NCI-H69 (cell line): Measurements from ENCODE around the gene SORCS2.

Experiments used
- DNase-seq: peaks from one replicate; lab custom pipeline; 2025; lab: John Stamatoyannopoulos, UW

SORCS2 gene

GRCh38 chr4:7415927-7416686, 223.8 kb downstream of the SORCS2 start:
- DNase-seq: no peak

GRCh38 chr4:7416745-7417432, 224.6 kb downstream of the SORCS2 start:
- no peak for DNase-seq

- DNase-seq: no peak
These were observed 225.3 kb downstream of the SORCS2 start for GRCh38 chr4:7417639-7418038.

- DNase-seq: no peak
These were observed 226.0 kb downstream of the SORCS2 start for GRCh38 chr4:7418131-7418943.

- no peak for DNase-seq
These were observed 227.8 kb downstream of the SORCS2 start for GRCh38 chr4:7419961-7420660.

- DNase-seq: no peak
These were observed 228.3 kb downstream of the SORCS2 start for GRCh38 chr4:7420661-7421040.

- DNase-seq: no peak
These were observed 229.2 kb downstream of the SORCS2 start for GRCh38 chr4:7421356-7422150.

GRCh38 chr4:7422151-7422897, 230.0 kb downstream of the SORCS2 start:
- no peak for DNase-seq

GRCh38 chr4:7422898-7423180, 230.5 kb downstream of the SORCS2 start:
- DNase-seq: no peak

- no peak for DNase-seq
These were observed 231.1 kb downstream of the SORCS2 start for GRCh38 chr4:7423391-7423790.

- DNase-seq: no peak
These were observed 231.6 kb downstream of the SORCS2 start for GRCh38 chr4:7423801-7424552.

- DNase-seq: no peak
These were observed 232.3 kb downstream of the SORCS2 start for GRCh38 chr4:7424553-7425111.

GRCh38 chr4:7425124-7425523, 232.8 kb downstream of the SORCS2 start:
- no peak for DNase-seq

- no peak for DNase-seq
These were observed 233.5 kb downstream of the SORCS2 start for GRCh38 chr4:7425591-7426468.

- DNase-seq: no peak
These were observed 234.3 kb downstream of the SORCS2 start for GRCh38 chr4:7426525-7427171.

GRCh38 chr4:7427361-7427760, 235.0 kb downstream of the SORCS2 start:
- DNase-seq: no peak

- DNase-seq: no peak
These were observed 235.5 kb downstream of the SORCS2 start for GRCh38 chr4:7427831-7428260.
